Prostate gland (tissue), 2 donors: ENCODE results near the gene ARHGAP24. TPM values are rescaled to one million over a fixed set of nuclear protein-coding genes. Genes with fewer than 3 reads are reported as not detected.

ENCODE experiments used
- DNase-seq: peaks from one replicate; pipeline ENCODE4 v3.0.0-alpha.2; 2019; ENCODE audit warnings: low spot score
- H3K27ac ChIP-seq, 2 donors: fragments of 200-600 bp; sonication (generic); 2 replicates each; pipeline ENCODE4 v1.5.1; 2017 to 2019
- H3K27me3 ChIP-seq: fragments of 200-600 bp; sonication (generic); replicated peaks from 2 replicates; pipeline ENCODE4 v1.5.1; 2019; ENCODE audit not compliant: insufficient read depth
- H3K36me3 ChIP-seq, 2 donors: fragments of 200-600 bp; sonication (generic); 1 replicate in 1 of 2; 2 replicates in 1 of 2; pipeline versions ENCODE4 v1.5.1 to v1.8.1; 2017 to 2019
- H3K4me1 ChIP-seq: fragments of 200-600 bp; sonication (generic); replicated peaks from 2 replicates; pipeline ENCODE4 v1.5.1; 2019
- H3K4me3 ChIP-seq, 2 donors: fragments of 200-600 bp; sonication (generic); 2 replicates each; pipeline ENCODE4 v1.5.1; 2017 to 2019
- H3K9me3 ChIP-seq: fragments of 200-600 bp; sonication (generic); 2 replicates; pipeline ENCODE4 v1.5.1; 2017
- CTCF ChIP-seq, 4 experiments: fragments of 200-600 bp in 2 of 4; fragments of 450-650 bp in 2 of 4; sonication (generic) in 2 of 4; IDR thresholded peaks; 1 replicate in 3 of 4; 2 replicates in 1 of 4; pipeline ENCODE4 v1.5.1; 2016 to 2019; ENCODE audit warnings: antibody characterized with exemption in 4 of 4, mild to moderate bottlenecking in 2 of 4, moderate library complexity in 2 of 4
- POLR2A ChIP-seq: fragments of 450-650 bp; IDR thresholded peaks from one replicate; pipeline ENCODE4 v1.6.1; 2016; ENCODE audit warnings: antibody characterized with exemption, mild to moderate bottlenecking
- POLR2AphosphoS5 ChIP-seq: sonication (generic); formaldehyde crosslinking; IDR thresholded peaks from one replicate; pipeline ENCODE4 v1.6.1; 2017; ENCODE audit warnings: antibody characterized with exemption
- WGBS: methylation state at CpG from one replicate; pipeline ENCODE4 v1.1.5; 2018; 5-methylcytosine and 5-hydroxymethylcytosine counted together
- intact Hi-C: fragments of 100-400 bp; cut with DNase I; formaldehyde crosslinking; loops from one replicate; pipeline ENCODE4 v1.14.2; 2022
- total RNA-seq, 2 donors: library from RNA; depleted of rRNA; stranded (reverse); fragments of >200 nt; gene quantifications; one replicate each; pipeline ENCODE4 v1.1.0, GENCODE V29; 2016

ARHGAP24 gene
- 1 to 10 TPM; 6.7 to 7.4 TPM for total RNA-seq

GRCh38 chr4:85474818-85475630 lies at the start of gene ARHGAP24:
Gene ARHGAP24 (plus strand): TSS chr4:85475150.
- TF ChIP-seq POLR2AphosphoS5 (peak; percentile 72), CTCF (IDR thresholded peaks at IDR 0.05) (no peak), POLR2A (no peak)
- H3K9me3 ChIP-seq, result no peaks in the 10 kb centered on the region
- 2% methylated on average over 40 of the region's 41 CpGs for WGBS
- peak within 1 kb of the TSS; percentile 31 to 46 for H3K4me3 ChIP-seq
- no peaks in the 10 kb centered on the region for H3K36me3 ChIP-seq
- no peaks in the 10 kb centered on the region for H3K27me3 ChIP-seq
- H3K4me1 ChIP-seq, result no peaks in the 10 kb centered on the region
- peak; percentile 81 for DNase-seq
- intact Hi-C loops, result no loop called here
- peak within 1 kb of the TSS; percentile 25 to 56 for H3K27ac ChIP-seq

GRCh38 chr4:85426366-85426765 lies 48.6 kb upstream of the ARHGAP24 start:
- no peak for DNase-seq
- no peaks in the 10 kb centered on the region for H3K36me3 ChIP-seq
- WGBS, result 83% methylated on average over 3 of the region's 3 CpGs
- H3K4me3 ChIP-seq, result no peak overlapping the region
- no peaks in the 10 kb centered on the region for H3K4me1 ChIP-seq
- no peaks in the 10 kb centered on the region for H3K27me3 ChIP-seq
- H3K9me3 ChIP-seq, result no peaks in the 10 kb centered on the region
- TF ChIP-seq POLR2A (no peak), POLR2AphosphoS5 (no peak), CTCF (IDR thresholded peaks at IDR 0.05) (no peak)
- H3K27ac ChIP-seq, result no peak overlapping the region
- intact Hi-C loops, result no loop called here

GRCh38 chr4:85427123-85427522 lies 47.8 kb upstream of the ARHGAP24 start:
- Histone ChIP-seq H3K9me3 (no peaks in the 10 kb centered on the region), H3K4me3 (no peak overlapping the region), H3K4me1 (no peaks in the 10 kb centered on the region), H3K36me3 (no peaks in the 10 kb centered on the region), H3K27ac (no peak overlapping the region), H3K27me3 (no peaks in the 10 kb centered on the region)
- WGBS, result 100% methylated on average over 1 of the region's 1 CpG
- no peak for DNase-seq
- intact Hi-C loops, result no loop called here
- no peak for TF ChIP-seq POLR2A
- TF ChIP-seq POLR2AphosphoS5, result no peak
- no peak for TF ChIP-seq CTCF (IDR thresholded peaks at IDR 0.05)

- WGBS, result 91% methylated on average over 3 of the region's 3 CpGs
- Histone ChIP-seq H3K4me3 (no peak overlapping the region), H3K36me3 (no peaks in the 10 kb centered on the region), H3K27ac (no peak overlapping the region), H3K27me3 (no peaks in the 10 kb centered on the region), H3K9me3 (no peaks in the 10 kb centered on the region), H3K4me1 (no peaks in the 10 kb centered on the region)
- no peak for TF ChIP-seq CTCF (IDR thresholded peaks at IDR 0.05)
- TF ChIP-seq POLR2AphosphoS5, result no peak
- no peak for TF ChIP-seq POLR2A
- intact Hi-C loops, result no loop called here
- no peak for DNase-seq
Observed at GRCh38 chr4:85430226-85430625, 44.7 kb upstream of the ARHGAP24 start.

- intact Hi-C loops, result no loop called here
- TF ChIP-seq POLR2AphosphoS5, result no peak
- TF ChIP-seq POLR2A, result no peak
- no peak for TF ChIP-seq CTCF (IDR thresholded peaks at IDR 0.05)
- H3K36me3 ChIP-seq, result no peaks in the 10 kb centered on the region
- H3K4me3 ChIP-seq, result no peak overlapping the region
- no peak for DNase-seq
- no peaks in the 10 kb centered on the region for H3K4me1 ChIP-seq
- H3K27me3 ChIP-seq, result no peaks in the 10 kb centered on the region
- 57% methylated on average over 5 of the region's 5 CpGs for WGBS
- no peak overlapping the region for H3K27ac ChIP-seq
- H3K9me3 ChIP-seq, result no peaks in the 10 kb centered on the region
Observed at GRCh38 chr4:85430697-85431096, 44.3 kb upstream of the ARHGAP24 start.
